Epithelial cell of esophagus (primary cell): ENCODE data around the gene AVPR2.

ENCODE experiments used
- DNase-seq: peaks from one replicate; pipeline ENCODE4 v3.0.0; 2010; ENCODE audit warnings: low read depth
- H3K4me3 ChIP-seq: 2 replicates; pipeline ENCODE4 v1.5.1; 2011; ENCODE audit warnings: mild to moderate bottlenecking, low read length, control low read depth
- CTCF ChIP-seq: IDR thresholded peaks from 2 replicates; pipeline ENCODE4 v1.5.1; 2011; ENCODE audit warnings: low read depth, mild to moderate bottlenecking, low read length, control low read depth, inconsistent platforms; ENCODE audit not compliant: insufficient read depth; ENCODE audit errors: missing control alignments

AVPR2 gene

GRCh38 chrX:153871451-153871850, 33.0 kb upstream of the AVPR2 start:
- TF ChIP-seq CTCF = no peak

GRCh38 chrX:153871946-153872878, 32.3 kb upstream of the AVPR2 start:
- no peak for DNase-seq
- H3K4me3 ChIP-seq = no peak overlapping the region
- TF ChIP-seq CTCF = no peak

More at GRCh38 chrX:153871451-153871850, 33.0 kb upstream of the AVPR2 start:
- no peak overlapping the region for H3K4me3 ChIP-seq
- no peak for DNase-seq

GRCh38 chrX:153873282-153874084, 31.0 kb upstream of the AVPR2 start:
- TF ChIP-seq CTCF = no peak
- H3K4me3 ChIP-seq = no peak overlapping the region
- DNase-seq = no peak

- TF ChIP-seq CTCF = no peak
Observed at GRCh38 chrX:153874085-153874365, 30.4 kb upstream of the AVPR2 start.

GRCh38 chrX:153874366-153875125, 29.9 kb upstream of the AVPR2 start:
- TF ChIP-seq CTCF = no peak
- no peak for DNase-seq
- H3K4me3 ChIP-seq = no peak overlapping the region

More at GRCh38 chrX:153874085-153874365, 30.4 kb upstream of the AVPR2 start:
- no peak overlapping the region for H3K4me3 ChIP-seq
- no peak for DNase-seq

- no peak for TF ChIP-seq CTCF
- no peak overlapping the region for H3K4me3 ChIP-seq
- peak; percentile 27 for DNase-seq
Observed at GRCh38 chrX:153875391-153876111, 28.9 kb upstream of the AVPR2 start.
